Measurements from ENCODE around the gene SNAPC2. TPM values are rescaled to one million over a fixed set of nuclear protein-coding genes. Genes with fewer than 3 reads are reported as not detected.
"Not testable (repeated sequence)": the region's sequence is repeated elsewhere in the genome, so short reads cannot be mapped to it uniquely, and the experiment has no call there.

SNAPC2 gene
- total and polyA plus RNA-seq, 7 donors = 4.6 to 16.0 (median 8.5) TPM

- H3K4me3 ChIP-seq = no peak overlapping the region
- no peak for TF ChIP-seq CTCF (IDR thresholded peaks at IDR 0.05)
- 78 to 81% (median 78%) methylated on average over 7 of the region's 7 CpGs for WGBS, 3 donors
- DNase-seq (no peak), ATAC-seq (no peak)
- H3K4me1 ChIP-seq = peaks cover 19% of the 10 kb centered on the region
- H3K27ac ChIP-seq = no peak overlapping the region
- peaks cover 0 to 11% of the 10 kb centered on the region in 2 donors for H3K36me3 ChIP-seq (ENCODE audit: insufficient read depth in 1 of 2, low read depth in 1 of 2)
- intact Hi-C loops (cut with DNase I) = loop anchor here in 1 of 2 donors (5.0 kb wide), 1 partner anchor 49 kb away; no protein-coding TSS in a partner anchor
- H3K27me3 ChIP-seq (ENCODE audit: insufficient read depth in 3 of 3, low read length in 2 of 3) = no peaks in the 10 kb centered on the region
- H3K9me3 ChIP-seq = no peaks in the 10 kb centered on the region
Measured at GRCh38 chr19:7953576-7953975, 33.4 kb downstream of the SNAPC2 start.

- H3K4me3 ChIP-seq = no peak overlapping the region
- peaks cover 0 to 26% of the 10 kb centered on the region in 2 donors for H3K36me3 ChIP-seq (ENCODE audit: insufficient read depth in 1 of 2, low read depth in 1 of 2)
- peaks cover 19% of the 10 kb centered on the region for H3K4me1 ChIP-seq
- no peak overlapping the region for H3K27ac ChIP-seq
- no peaks in the 10 kb centered on the region for H3K9me3 ChIP-seq
- H3K27me3 ChIP-seq (ENCODE audit: insufficient read depth in 3 of 3, low read length in 2 of 3) = no peaks in the 10 kb centered on the region
- 87 to 90% (median 88%) methylated on average over 11 of the region's 11 CpGs for WGBS, 3 donors
- DNase-seq (no peak), ATAC-seq (no peak)
- intact Hi-C loops (cut with DNase I) = no loop called here
- TF ChIP-seq CTCF (IDR thresholded peaks at IDR 0.05) = no peak
Measured at GRCh38 chr19:7955696-7956095, 35.6 kb downstream of the SNAPC2 start.

GRCh38 chr19:7959211-7959610, 39.1 kb downstream of the SNAPC2 start:
- no peaks in the 10 kb centered on the region for H3K9me3 ChIP-seq
- no peak overlapping the region for H3K4me3 ChIP-seq
- ATAC-seq (no peak), DNase-seq (no peak)
- no peak overlapping the region for H3K27ac ChIP-seq
- intact Hi-C loops (cut with DNase I) = no loop called here
- no peaks in the 10 kb centered on the region for H3K27me3 ChIP-seq (ENCODE audit: insufficient read depth in 3 of 3, low read length in 2 of 3)
- peaks cover 0 to 61% of the 10 kb centered on the region in 2 donors for H3K36me3 ChIP-seq (ENCODE audit: insufficient read depth in 1 of 2, low read depth in 1 of 2)
- H3K4me1 ChIP-seq = no peaks in the 10 kb centered on the region
- WGBS, 3 donors = 61 to 69% (median 66%) methylated on average over 6 of the region's 6 CpGs
- TF ChIP-seq CTCF (IDR thresholded peaks at IDR 0.05) = no peak

- H3K4me1 ChIP-seq; H3K27me3 ChIP-seq (ENCODE audit: insufficient read depth in 3 of 3, low read length in 2 of 3); H3K4me3 ChIP-seq; ATAC-seq; H3K9me3 ChIP-seq; intact Hi-C loops (cut with DNase I); H3K27ac ChIP-seq; DNase-seq: not testable (repeated sequence)
- peaks cover 0 to 80% of the 10 kb centered on the region in 2 donors for H3K36me3 ChIP-seq (ENCODE audit: insufficient read depth in 1 of 2, low read depth in 1 of 2)
- WGBS, 3 donors = 93 to 96% (median 94%) methylated on average over 4 of the region's 4 CpGs
Measured at GRCh38 chr19:7961082-7961481, 40.9 kb downstream of the SNAPC2 start.

GRCh38 chr19:7961920-7962626, 41.9 kb downstream of the SNAPC2 start:
- Histone ChIP-seq H3K36me3 (ENCODE audit: insufficient read depth in 1 of 2, low read depth in 1 of 2) (peaks cover 4 to 89% of the 10 kb centered on the region in 2 donors), H3K27ac (no peak overlapping the region), H3K9me3 (no peaks in the 10 kb centered on the region), H3K4me3 (no peak overlapping the region), H3K27me3 (ENCODE audit: insufficient read depth in 3 of 3, low read length in 2 of 3) (no peaks in the 10 kb centered on the region), H3K4me1 (no peaks in the 10 kb centered on the region)
- 88 to 94% (median 90%) methylated on average over 13 of the region's 13 CpGs for WGBS, 3 donors
- intact Hi-C loops (cut with DNase I) = no loop called here
- no peak for TF ChIP-seq CTCF (IDR thresholded peaks at IDR 0.05)
- ATAC-seq = no peak
- DNase-seq = no peak
